HepG2 (cell line): ENCODE measurements around the gene RIT2. TPM values are rescaled to one million over a fixed set of nuclear protein-coding genes. Genes with fewer than 3 reads are reported as not detected.

Source experiments
- ATAC-seq: fragments of 200-7000 bp; cut with Tn5 transposase; 3 replicates; pipeline ENCODE4 v1.9.1; 2020; ENCODE audit warnings: mild to moderate bottlenecking, moderate library complexity
- BruUV-seq: library from RNA; stranded (reverse); fragments of 400-500 nt; replicated peaks from 2 replicates; lab custom pipeline; 2021; lab: Mats Ljungman, UMichigan
- CTCF ChIA-PET: fragments of 300-600 bp; formaldehyde crosslinking; extraction: SDS; loops from one replicate; lab custom pipeline; 2021; ENCODE audit warnings: low total read pairs, inconsistent platforms, low intra/inter-chr PET ratio; lab: Yijun Ruan, JAX
- POLR2A ChIA-PET: fragments of 350-600 bp; sonication (Branson Sonifier 250); formaldehyde crosslinking; loops from one replicate; lab custom pipeline; 2020; ENCODE audit warnings: antibody characterized with exemption, inconsistent platforms; lab: Yijun Ruan, JAX
- DNase-seq: peaks from one replicate; pipeline ENCODE4 v3.0.0-alpha.2; 2015; ENCODE audit warnings: low spot score
- FAIRE-seq: peaks from 3 replicates; lab custom pipeline; 2011; peaks lifted over from hg19 to GRCh38; lab: Jason Lieb, UNC
- H2AFZ ChIP-seq: one replicate; pipeline ENCODE4 v1.6.1; 2011; ENCODE audit warnings: low read length, inconsistent platforms
- H3K27ac ChIP-seq: fragments of 300-600 bp; 3 replicates; pipeline ENCODE4 v1.8.0; 2011; ENCODE audit warnings: mixed run types, mild to moderate bottlenecking, mixed read lengths, low read length, inconsistent platforms; ENCODE audit not compliant: insufficient read depth; ENCODE audit errors: extremely low read length
- H3K27me3 ChIP-seq, 2 experiments: fragments of 200-600 bp in 1 of 2; 2 replicates in 1 of 2; 3 replicates in 1 of 2; pipeline versions ENCODE4 v1.6.0 to v1.8.0; 2011; ENCODE audit warnings: low read length in 2 of 2, mild to moderate bottlenecking in 2 of 2, moderate library complexity in 2 of 2, inconsistent platforms in 1 of 2; ENCODE audit not compliant: insufficient read depth in 2 of 2, control insufficient read depth in 1 of 2
- H3K36me3 ChIP-seq, 2 experiments: fragments of 200-600 bp in 1 of 2; replicated peaks in 1 of 2; 2 replicates in 1 of 2; 3 replicates in 1 of 2; pipeline versions ENCODE4 v1.5.1 to v1.8.0; 2011; ENCODE audit warnings: low read length in 2 of 2, inconsistent platforms in 1 of 2; ENCODE audit not compliant: insufficient read depth in 2 of 2, control insufficient read depth in 1 of 2
- H3K4me1 ChIP-seq: 2 replicates; pipeline ENCODE4 v1.5.1; 2012; ENCODE audit warnings: low read length, inconsistent platforms; ENCODE audit not compliant: insufficient read depth
- H3K4me2 ChIP-seq: 2 replicates; pipeline ENCODE4 v1.6.0; 2011; ENCODE audit warnings: low read depth, low read length, inconsistent platforms
- H3K4me3 ChIP-seq, 3 experiments: fragments of 200-600 bp in 1 of 3; sonication (generic), shearing (Covaris generic) in 1 of 3; replicated peaks in 1 of 3; 2 replicates each; pipeline ENCODE4 v1.5.1; 2011 to 2016; ENCODE audit warnings: low read length in 3 of 3, inconsistent platforms in 2 of 3, low read depth in 2 of 3, mild to moderate bottlenecking in 2 of 3, control low read depth in 1 of 3, mixed read lengths in 1 of 3; ENCODE audit not compliant: insufficient read depth in 1 of 3
- H3K79me2 ChIP-seq: one replicate; pipeline ENCODE4 v1.6.1; 2011; ENCODE audit warnings: low read length, inconsistent platforms; ENCODE audit not compliant: insufficient read depth
- H3K9ac ChIP-seq: 2 replicates; pipeline ENCODE4 v1.6.0; 2011; ENCODE audit warnings: mild to moderate bottlenecking, low read depth, low read length, inconsistent platforms; ENCODE audit not compliant: insufficient read depth
- H3K9me3 ChIP-seq: 2 replicates; pipeline ENCODE4 v1.5.1; 2012; ENCODE audit warnings: mild to moderate bottlenecking, low read length
- H4K20me1 ChIP-seq: 2 replicates; pipeline ENCODE4 v1.6.0; 2011; ENCODE audit warnings: inconsistent platforms, mild to moderate bottlenecking, low read length, moderate library complexity; ENCODE audit not compliant: insufficient read depth
- AHDC1 ChIP-seq: sonication (generic); formaldehyde crosslinking; IDR thresholded peaks from 2 replicates; pipeline ENCODE4 v1.5.1; 2020; ENCODE audit warnings: mild to moderate bottlenecking, missing genetic modification reagents, borderline replicate concordance
- ATF2 ChIP-seq: sonication (generic); formaldehyde crosslinking; IDR thresholded peaks from 2 replicates; pipeline ENCODE4 v1.4.0; 2020; ENCODE audit warnings: missing genetic modification reagents
- CBX1 ChIP-seq: IDR thresholded peaks from one replicate; pipeline ENCODE4 v1.6.1; 2016; ENCODE audit warnings: antibody characterized with exemption, low read depth
- DMTF1 ChIP-seq: sonication (generic); formaldehyde crosslinking; IDR thresholded peaks from 2 replicates; pipeline ENCODE4 v1.4.0; 2020; ENCODE audit warnings: mild to moderate bottlenecking, missing genetic modification reagents
- FOXA1 ChIP-seq, 2 experiments: fragments of 450-650 bp in 1 of 2; sonication (generic) in 1 of 2; formaldehyde crosslinking in 1 of 2; IDR thresholded peaks; 2 replicates each; pipeline versions ENCODE4 v1.4.0 to v1.6.1; 2016 to 2020; ENCODE audit warnings: missing genetic modification reagents in 1 of 2
- HMG20A ChIP-seq: IDR thresholded peaks from 2 replicates; pipeline ENCODE4 v1.6.1; 2016; ENCODE audit warnings: borderline replicate concordance
- HNF4G ChIP-seq, 2 experiments: sonication (generic) in 1 of 2; formaldehyde crosslinking in 1 of 2; IDR thresholded peaks; 2 replicates each; pipeline versions ENCODE4 v1.4.0 to v1.6.1; 2011 to 2020; ENCODE audit warnings: borderline replicate concordance in 2 of 2, low read depth in 2 of 2, mild to moderate bottlenecking in 2 of 2, low read length in 1 of 2, missing genetic modification reagents in 1 of 2, moderate library complexity in 1 of 2
- MAX ChIP-seq: IDR thresholded peaks from 2 replicates; pipeline ENCODE4 v1.6.1; 2012; ENCODE audit warnings: inconsistent platforms
- MED8 ChIP-seq: sonication (generic); formaldehyde crosslinking; IDR thresholded peaks from 2 replicates; pipeline ENCODE4 v1.8.1; 2023; ENCODE audit warnings: mild to moderate bottlenecking, missing genetic modification reagents; ENCODE audit not compliant: insufficient replicate concordance
- ZNF143 ChIP-seq: sonication (generic); formaldehyde crosslinking; IDR thresholded peaks from 2 replicates; pipeline ENCODE4 v1.4.0; 2020; ENCODE audit warnings: missing genetic modification reagents
- ZNF546 ChIP-seq: sonication (generic); formaldehyde crosslinking; conservative IDR thresholded peaks from 2 replicates; pipeline ENCODE4 v1.8.1; 2023; ENCODE audit warnings: mild to moderate bottlenecking, missing genetic modification reagents
- ZNF710 ChIP-seq: sonication (generic); formaldehyde crosslinking; IDR thresholded peaks from 2 replicates; pipeline ENCODE4 v1.5.0; 2020; ENCODE audit warnings: mild to moderate bottlenecking, missing genetic modification reagents, borderline replicate concordance
- ZNF761 ChIP-seq: sonication (generic); formaldehyde crosslinking; conservative IDR thresholded peaks from 2 replicates; pipeline ENCODE4 v1.4.0; 2020; ENCODE audit warnings: mild to moderate bottlenecking, missing genetic modification reagents
- WGBS: methylation state at CpG from one replicate; pipeline ENCODE4 v1.1.6; 2017; ENCODE audit warnings: low lambda C conversion rate; 5-methylcytosine and 5-hydroxymethylcytosine counted together
- in situ Hi-C: cut with HindIII; loops from 2 replicates; pipeline ENCODE4 v1.10.0; 2017; ENCODE audit warnings: low pct_unique_long_range_greater_than_20kb; ENCODE audit not compliant: extremely low pct_ligation_motif_present
- intact Hi-C: fragments of 100-400 bp; cut with micrococcal nuclease; formaldehyde crosslinking; loops from one replicate; pipeline ENCODE4 v1.10.0; 2022; ENCODE audit not compliant: unreplicated experiment
- polyA plus RNA-seq, 8 experiments: library from polyadenylated mRNA; depleted of rRNA in 3 of 8; stranded (reverse) in 7 of 8; unstranded in 1 of 8; fragments of >200 nt; fragmentation: Illumina TruSeq in 4 of 8; extraction: Trizol in 4 of 8; gene quantifications; 2 replicates each; pipeline versions ENCODE4 v1.2.1 to v1.2.3, GENCODE V29; 2011 to 2016; ENCODE audit warnings: low read depth in 4 of 8, missing spikeins in 1 of 8, mixed read lengths in 1 of 8; ENCODE audit not compliant: insufficient read depth in 1 of 8
- total RNA-seq, 5 experiments: library from RNA; depleted of rRNA; stranded (reverse); fragments of >200 nt; fragmentation: Illumina TruSeq; extraction: Trizol; gene quantifications; 2 replicates each; pipeline ENCODE4 v1.2.3, GENCODE V29; 2016; ENCODE audit warnings: low read depth in 1 of 5

RIT2 gene
- total and polyA plus RNA-seq, 2 of the 13 experiments (the other 11 are each of a cell fraction or from before 2014, with no cell fraction given) = not detected

- Histone ChIP-seq H3K4me3 (no peak overlapping the region), H3K79me2 (no peaks in the 10 kb centered on the region), H3K27me3 (no peaks in the 10 kb centered on the region), H3K27ac (no peak overlapping the region), H4K20me1 (no peaks in the 10 kb centered on the region), H3K9me3 (no peaks in the 10 kb centered on the region), H3K9ac (no peak overlapping the region), H3K36me3 (no peaks in the 10 kb centered on the region), H2AFZ (no peak overlapping the region), H3K4me1 (no peaks in the 10 kb centered on the region), H3K4me2 (no peak overlapping the region)
- intact Hi-C loops = no loop called here
- CTCF ChIA-PET = no interaction called here
- FAIRE-seq (no peak), DNase-seq (no peak), ATAC-seq (no peak)
- no TSS peak for BruUV-seq
- in situ Hi-C loops = no loop called here
- WGBS = 3% methylated on average over 4 of the region's 4 CpGs
- POLR2A ChIA-PET = no interaction called here
- TF ChIP-seq MED8 (CRISPR knock-in tag) = no peak
- no peak for TF ChIP-seq HMG20A
- no peak for TF ChIP-seq ZNF143 (CRISPR knock-in tag)
- no peak for TF ChIP-seq AHDC1
- TF ChIP-seq DMTF1 (CRISPR knock-in tag) = no peak
- no peak for TF ChIP-seq FOXA1 (IDR thresholded peaks at IDR 0.05)
- TF ChIP-seq FOXA1 (CRISPR knock-in tag; IDR thresholded peaks at IDR 0.05) = no peak
- no peak for TF ChIP-seq HNF4G (IDR thresholded peaks at IDR 0.05; ENCODE audit: borderline replicate concordance, low read depth, low read length)
- no peak for TF ChIP-seq HNF4G (CRISPR knock-in tag; IDR thresholded peaks at IDR 0.05; ENCODE audit: borderline replicate concordance, low read depth)
- no peak for TF ChIP-seq CBX1
- TF ChIP-seq MAX = no peak
- TF ChIP-seq ZNF710 (CRISPR knock-in tag) = no peak
- no peak for TF ChIP-seq ZNF546 (CRISPR knock-in tag)
- no peak for TF ChIP-seq ZNF761 (CRISPR knock-in tag)
- no peak for TF ChIP-seq ATF2 (CRISPR knock-in tag)
Measured at GRCh38 chr18:42814618-42815017, 300.9 kb downstream of the RIT2 start.
